Stimulated activated CD8-positive, alpha-beta memory T cell treated with anti-CD3 and anti-CD28 coated beads, Interleukin-15, amount 100 ng/mL, for 48 hours (primary cell): ENCODE measurements around the gene CAPN9.

Experiments
- DNase-seq, 2 donors: peaks; one replicate each; pipeline ENCODE4 v3.0.0-alpha.2; 2020; ENCODE audit warnings: low read depth in 2 of 2

The CAPN9 gene

GRCh38 chr1:230797376-230797920, 50.3 kb downstream of the CAPN9 start:
- DNase-seq, result no peak

- DNase-seq, result no peak
Observed at GRCh38 chr1:230797942-230798365, 50.8 kb downstream of the CAPN9 start.

DNA sequence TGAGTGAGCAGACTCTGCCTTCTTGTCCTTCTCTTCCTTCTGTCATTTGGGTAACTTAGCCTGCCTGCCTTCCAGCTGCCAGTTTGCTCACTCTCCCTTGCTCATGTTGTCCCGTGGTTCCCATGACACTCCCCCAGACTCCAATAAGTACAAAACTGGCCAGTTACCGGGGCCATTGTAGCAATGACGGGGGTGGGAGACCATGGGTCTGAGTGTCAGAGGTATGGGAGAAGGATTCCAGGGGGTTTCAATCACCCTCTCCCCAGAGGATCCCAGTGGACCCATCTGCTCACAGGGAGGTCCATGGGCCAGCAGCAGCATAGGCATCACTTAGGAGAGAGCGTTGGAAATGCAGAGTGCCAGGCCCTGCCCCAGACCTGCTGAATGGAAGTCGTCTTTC, 51.3 kb downstream of the CAPN9 start:
- no peak for DNase-seq

DNA sequence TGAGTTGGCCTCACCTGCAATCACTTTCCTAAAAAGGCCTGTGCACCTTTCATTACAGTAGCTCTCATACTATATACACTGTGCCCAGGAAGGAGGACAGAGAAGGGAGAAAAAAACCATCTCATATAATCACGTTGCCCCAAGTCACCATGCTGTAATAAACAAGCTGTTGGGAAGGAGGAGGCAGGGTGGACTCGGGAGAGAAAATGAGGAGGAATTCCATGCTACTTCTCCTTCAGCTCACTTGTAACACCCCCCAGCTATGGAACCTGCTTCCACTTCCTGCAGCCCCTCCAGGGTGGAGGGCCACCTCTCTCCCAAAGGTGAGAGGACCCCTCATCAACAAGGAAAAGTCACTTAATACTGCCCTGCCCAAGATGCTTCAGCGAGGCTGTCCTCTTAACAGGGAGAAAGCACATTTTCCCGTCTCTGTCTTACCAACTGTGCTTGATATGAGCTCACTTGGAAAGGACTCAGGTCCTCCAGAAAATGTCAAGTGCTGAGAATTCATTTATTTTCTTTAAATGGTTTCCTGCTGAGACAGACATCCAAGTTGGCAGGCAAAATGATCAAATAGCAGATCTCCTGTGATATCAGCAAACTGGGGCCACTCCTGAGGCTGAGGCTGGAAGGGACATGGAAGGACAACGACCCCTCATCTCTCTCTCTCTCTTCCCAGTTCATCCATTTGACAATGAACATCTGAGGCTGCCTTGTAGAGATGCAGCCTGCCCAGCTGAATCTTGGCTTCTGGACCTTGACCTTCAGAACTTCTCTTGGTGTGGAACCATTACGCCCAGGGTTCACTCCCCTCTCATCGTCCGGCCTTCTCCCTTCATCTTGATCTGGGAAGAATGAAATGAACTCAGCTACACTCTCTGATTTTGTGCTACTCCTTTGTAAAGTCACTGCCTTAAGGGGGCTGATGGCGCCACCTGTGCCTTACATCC, 54.0 kb downstream of the CAPN9 start:
- no peak for DNase-seq

- DNase-seq, result no peak
Observed at GRCh38 chr1:230804396-230804795, 57.2 kb downstream of the CAPN9 start.

- no peak for DNase-seq
Observed at GRCh38 chr1:230806552-230806951, 59.4 kb downstream of the CAPN9 start.

- DNase-seq, result no peak
Observed at GRCh38 chr1:230807029-230807428, 59.8 kb downstream of the CAPN9 start.

DNA sequence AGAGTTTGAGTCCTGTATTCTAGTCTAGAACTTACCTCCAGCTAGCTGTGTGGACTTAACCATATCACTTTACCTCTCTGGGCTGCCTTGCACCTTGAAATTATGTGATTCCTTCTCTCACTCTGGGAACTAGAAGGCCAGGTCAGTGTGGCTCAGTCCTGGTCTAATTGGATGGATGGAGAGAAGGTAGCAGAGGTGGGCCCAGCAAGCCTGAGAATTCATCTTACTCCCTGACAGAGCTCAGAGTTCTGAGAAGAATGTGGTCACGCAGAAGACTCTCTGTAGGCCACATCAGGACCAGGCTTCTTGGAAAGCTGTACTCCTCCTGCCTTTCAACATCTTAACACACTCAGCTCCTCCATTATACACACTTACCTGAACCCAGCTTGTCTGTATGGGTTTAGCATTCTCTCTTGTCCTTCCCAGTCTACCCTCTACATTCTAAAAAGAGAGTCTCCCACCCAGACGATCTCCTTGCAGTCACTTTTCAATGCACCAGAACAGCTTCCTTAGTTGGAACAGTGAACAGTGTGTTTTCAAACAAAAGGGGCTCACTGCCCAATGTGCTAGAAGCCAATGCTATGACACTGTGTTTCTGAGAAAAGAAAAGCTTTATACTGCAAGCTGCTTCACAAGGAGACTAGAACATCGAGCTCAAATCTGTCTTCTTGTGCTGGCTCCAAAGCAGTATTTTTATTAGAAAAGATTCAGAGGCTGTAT, 60.5 kb downstream of the CAPN9 start:
- DNase-seq, result no peak

DNA sequence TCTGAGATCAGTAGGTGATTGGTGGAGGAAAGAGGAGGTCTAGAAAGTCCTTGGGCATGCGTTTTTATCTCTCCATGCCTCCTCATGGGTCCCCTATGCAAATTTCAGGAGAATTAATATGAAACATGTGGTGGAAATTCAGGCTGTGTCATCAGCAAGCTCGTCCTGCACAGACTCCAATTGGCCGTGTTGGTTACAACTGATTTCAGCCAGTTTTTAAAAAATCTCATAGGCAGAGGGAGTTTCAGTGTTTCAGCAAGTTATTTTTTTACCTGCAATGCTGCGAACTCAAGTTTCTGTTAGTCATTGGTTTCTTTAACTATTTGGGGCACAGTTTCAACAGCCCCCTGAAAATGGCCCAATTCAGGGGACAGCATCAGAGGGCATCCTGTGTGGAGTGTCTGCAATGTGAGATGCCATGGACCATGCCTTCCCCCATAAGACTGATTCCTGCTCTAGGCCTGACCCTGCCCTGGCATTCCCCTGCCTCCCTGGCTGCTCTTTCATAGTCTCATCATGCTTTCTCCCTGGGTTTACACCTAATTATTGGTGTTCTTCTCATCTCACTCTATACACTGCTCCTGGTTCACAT, 61.2 kb downstream of the CAPN9 start:
- no peak for DNase-seq

DNA sequence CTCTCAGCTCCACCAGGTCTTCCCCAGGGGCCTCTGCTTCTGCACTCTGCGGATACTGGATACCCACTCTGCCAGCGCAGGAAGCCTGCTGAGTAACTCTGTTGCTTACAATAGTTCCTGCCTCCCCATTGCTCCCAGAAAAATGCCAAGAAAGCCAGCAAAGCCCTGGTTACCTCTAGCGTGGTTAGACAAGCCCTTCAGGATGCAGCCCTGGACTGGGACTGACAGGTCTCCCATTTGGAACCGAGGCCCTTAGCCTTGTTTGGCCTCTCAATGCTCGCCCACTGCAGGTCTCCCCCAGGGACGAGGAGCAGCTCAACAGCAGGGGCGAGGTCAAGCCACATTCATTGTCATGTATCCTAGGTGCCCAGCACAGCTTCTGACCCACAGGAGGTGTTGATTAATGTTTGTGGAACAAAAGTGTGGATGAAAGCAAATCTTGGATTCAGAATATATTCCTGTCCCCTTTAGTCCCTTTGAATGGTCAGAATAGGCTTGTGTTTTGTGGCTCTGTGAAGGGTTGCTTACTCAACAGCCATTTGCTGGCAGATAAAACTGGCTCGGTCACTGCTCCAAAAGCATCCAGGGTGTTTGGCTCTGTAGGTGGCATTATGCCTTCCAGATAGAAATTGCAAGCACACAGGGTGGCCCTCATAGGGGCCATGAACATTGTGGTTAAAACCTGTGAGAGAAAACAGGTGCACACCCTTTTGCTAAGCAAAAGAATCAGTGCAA, 62.2 kb downstream of the CAPN9 start:
- no peak for DNase-seq

GRCh38 chr1:230812568-230812967, 65.4 kb downstream of the CAPN9 start:
- no peak for DNase-seq

GRCh38 chr1:230814949-230815692, 67.9 kb downstream of the CAPN9 start:
- no peak for DNase-seq

DNA sequence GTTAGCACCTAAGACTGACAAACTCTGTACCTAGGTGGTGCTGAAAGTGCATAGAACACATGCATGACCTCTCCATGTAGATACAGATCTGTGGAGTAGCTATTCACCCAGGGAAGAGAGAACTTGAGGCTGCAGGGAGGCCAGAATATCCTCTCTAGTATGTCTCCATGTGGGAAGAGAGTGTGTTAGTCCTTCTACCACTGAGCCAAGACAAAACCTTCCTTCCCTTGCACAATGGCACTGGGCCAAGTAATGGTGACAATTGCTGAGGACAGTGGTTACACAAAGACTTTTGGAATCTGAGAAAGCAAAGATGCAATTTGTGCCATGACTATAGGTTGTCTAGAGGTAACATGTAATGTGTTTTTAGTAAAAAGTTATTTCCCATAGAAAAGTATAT, 68.8 kb downstream of the CAPN9 start:
- no peak for DNase-seq

GRCh38 chr1:230818367-230818766, 71.2 kb downstream of the CAPN9 start:
- no peak for DNase-seq

DNA sequence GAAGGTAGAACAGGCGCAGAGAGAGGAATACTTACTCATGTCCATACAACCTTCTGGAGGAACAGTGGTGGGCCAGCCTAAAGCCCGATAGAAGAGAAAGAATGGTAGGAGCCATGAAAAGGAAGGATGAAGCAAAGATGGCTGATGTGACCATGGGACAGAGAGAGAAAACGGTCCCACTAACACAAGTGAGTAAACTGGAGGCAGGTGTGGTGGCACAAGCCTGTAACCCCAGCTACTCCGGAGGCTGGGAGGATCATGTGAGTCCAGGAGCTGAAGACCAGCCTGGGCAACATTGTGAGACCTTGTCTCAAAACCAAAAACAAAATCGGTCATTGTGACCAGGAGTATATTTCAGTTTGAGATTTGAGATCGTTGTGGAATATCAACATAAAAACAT, 71.7 kb downstream of the CAPN9 start:
- DNase-seq, result no peak

DNA sequence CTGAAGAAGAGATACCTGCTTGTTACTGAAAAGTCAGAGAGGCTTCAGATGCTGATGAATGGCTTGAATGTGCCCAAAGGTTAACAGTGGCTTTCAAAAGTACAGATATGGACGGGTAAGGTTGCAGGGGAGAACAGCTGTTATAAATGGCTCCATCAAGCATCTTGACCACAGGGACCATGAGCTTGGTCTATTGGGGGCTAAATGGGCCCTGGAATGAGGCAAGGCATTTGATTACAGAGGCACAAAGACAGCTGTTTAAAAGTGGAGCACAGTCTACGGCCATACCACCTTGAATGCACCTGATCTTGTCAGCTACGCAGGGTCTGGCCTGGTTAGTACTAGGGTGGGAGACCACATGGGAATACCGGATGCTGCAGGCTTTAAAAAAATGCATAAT, 72.8 kb downstream of the CAPN9 start:
- no peak for DNase-seq

DNA sequence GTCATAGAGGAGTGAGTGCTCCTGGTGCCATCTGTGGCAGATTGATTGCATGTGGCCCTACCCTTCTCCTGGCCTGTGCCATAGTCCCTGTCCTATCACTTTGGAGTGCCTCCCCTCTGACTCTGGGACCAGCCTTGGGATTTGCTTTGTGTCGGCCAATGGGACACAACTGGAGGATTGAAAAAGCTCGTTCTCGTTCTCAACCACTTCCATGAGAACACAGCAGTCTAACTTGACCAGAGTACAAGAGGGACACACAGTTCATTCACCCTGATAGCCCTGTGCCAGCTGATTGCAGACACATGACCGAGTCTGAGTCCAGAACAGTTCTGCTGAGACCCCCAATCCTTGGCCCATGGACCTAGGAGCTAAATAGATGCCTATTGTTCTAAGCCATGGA, 73.4 kb downstream of the CAPN9 start:
- DNase-seq, result no peak

GRCh38 chr1:230821346-230821745, 74.2 kb downstream of the CAPN9 start:
- DNase-seq, result no peak

DNA sequence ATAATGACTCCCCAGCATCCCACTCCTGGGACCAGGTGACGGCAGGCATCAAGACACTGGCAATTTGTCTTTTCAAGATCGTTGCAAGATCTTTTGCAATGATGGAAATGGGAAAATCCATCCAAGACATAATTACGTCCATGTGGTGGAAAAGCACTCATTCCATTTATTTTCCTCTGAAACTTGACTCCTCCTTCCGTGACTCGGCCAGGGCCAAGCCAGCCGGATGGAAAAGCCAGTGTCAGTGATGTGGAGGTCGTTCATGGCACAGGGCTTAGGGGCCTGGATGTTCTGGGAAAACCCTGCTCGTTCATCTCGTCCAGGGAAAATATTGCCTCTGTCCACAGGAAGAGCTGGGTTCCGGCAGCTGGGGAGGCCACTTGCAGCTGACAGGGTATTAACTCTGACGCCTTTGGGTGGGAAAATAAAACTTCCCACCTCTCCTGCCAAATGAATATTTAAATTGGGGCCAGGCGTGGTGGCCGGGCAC, 74.9 kb downstream of the CAPN9 start:
- DNase-seq, result no peak

DNA sequence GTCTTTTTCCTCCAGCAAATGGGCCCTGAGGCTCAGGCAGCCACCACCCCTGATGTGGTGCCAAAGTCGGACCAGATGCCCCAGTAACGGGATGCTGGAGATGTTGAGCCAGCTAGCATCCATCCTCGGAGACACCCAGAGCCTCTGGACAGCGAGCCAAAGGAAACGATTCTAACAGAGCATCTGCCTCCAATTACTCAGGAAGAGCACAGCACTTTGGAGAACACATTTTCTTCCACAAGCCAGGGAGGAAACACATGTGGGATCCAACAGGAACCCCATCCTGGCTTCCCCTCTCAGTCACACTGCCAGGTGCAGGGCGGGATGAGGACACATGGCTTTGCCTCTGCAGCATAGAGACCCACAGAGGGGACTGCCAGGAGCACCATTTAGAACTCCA, 76.2 kb downstream of the CAPN9 start:
- DNase-seq, result no peak

- DNase-seq, result no peak
Observed at GRCh38 chr1:230823931-230824381, 76.8 kb downstream of the CAPN9 start.
